ENCODE data around the gene DPF3. TPM values are rescaled to one million over a fixed set of nuclear protein-coding genes. Genes with fewer than 3 reads are reported as not detected.
A peak's percentile ranks its signal among the peaks of the same experiment; 100 is the strongest.

Gene DPF3
- total RNA-seq, 4 donors from 2014 or later, result 1.1 to 4.7 (median 1.8) TPM

DNA sequence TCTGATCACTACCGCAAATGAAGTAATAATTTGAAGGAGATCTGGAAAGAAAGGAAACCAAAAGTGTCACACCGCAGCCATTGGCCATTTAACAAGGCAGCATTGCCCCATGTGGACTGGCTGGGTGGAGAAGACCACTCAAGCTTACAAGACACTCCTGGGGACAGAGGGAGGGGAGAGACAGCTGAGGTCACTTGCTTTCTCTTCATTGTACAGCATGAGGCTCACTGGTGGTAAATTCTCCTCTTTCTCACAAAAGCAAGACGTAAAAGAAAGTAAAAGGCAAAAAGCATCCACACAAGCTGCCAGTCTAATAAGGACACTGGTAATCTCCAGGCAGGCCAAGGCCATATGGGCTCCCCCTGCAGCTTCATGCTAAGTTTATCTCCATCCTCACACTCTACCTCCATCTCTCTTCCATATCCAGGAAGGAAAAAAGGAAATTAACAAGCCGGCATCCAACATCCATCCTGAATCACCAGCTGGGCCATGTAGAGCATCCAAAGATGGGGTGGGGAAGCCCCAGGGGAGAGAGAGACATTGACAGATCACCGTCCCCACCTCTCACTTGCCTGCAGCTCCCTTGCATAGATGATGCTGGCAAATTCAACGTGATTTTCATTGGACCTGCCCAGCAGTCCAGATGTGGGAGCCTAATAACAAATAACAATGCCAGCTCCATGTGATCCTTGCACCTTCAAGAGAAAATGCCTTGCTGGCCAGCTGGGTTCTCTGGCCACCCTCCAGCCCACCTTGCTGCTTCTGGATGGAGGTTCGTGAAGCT lies 100.6 kb downstream of the DPF3 start:
- 83 to 84% methylated on average over 7 of the region's 7 CpGs for WGBS, 2 donors
- intact Hi-C loops (cut with DNase I; ENCODE audit: low total_unique reads), result no loop called here
- peak in 1 of 2 donors; percentile 37 for DNase-seq (ENCODE audit: low spot score in 2 of 2)
- H3K4me3 ChIP-seq (ENCODE audit: low read depth, poor library complexity, severe bottlenecking), result no peak overlapping the region
- TF ChIP-seq POLR2A (IDR thresholded peaks at IDR 0.05), result no peak
- TF ChIP-seq, protein P1, sequence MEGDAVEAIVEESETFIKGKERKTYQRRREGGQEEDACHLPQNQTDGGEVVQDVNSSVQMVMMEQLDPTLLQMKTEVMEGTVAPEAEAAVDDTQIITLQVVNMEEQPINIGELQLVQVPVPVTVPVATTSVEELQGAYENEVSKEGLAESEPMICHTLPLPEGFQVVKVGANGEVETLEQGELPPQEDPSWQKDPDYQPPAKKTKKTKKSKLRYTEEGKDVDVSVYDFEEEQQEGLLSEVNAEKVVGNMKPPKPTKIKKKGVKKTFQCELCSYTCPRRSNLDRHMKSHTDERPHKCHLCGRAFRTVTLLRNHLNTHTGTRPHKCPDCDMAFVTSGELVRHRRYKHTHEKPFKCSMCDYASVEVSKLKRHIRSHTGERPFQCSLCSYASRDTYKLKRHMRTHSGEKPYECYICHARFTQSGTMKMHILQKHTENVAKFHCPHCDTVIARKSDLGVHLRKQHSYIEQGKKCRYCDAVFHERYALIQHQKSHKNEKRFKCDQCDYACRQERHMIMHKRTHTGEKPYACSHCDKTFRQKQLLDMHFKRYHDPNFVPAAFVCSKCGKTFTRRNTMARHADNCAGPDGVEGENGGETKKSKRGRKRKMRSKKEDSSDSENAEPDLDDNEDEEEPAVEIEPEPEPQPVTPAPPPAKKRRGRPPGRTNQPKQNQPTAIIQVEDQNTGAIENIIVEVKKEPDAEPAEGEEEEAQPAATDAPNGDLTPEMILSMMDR (IDR thresholded peaks at IDR 0.05), result no peak

DNA sequence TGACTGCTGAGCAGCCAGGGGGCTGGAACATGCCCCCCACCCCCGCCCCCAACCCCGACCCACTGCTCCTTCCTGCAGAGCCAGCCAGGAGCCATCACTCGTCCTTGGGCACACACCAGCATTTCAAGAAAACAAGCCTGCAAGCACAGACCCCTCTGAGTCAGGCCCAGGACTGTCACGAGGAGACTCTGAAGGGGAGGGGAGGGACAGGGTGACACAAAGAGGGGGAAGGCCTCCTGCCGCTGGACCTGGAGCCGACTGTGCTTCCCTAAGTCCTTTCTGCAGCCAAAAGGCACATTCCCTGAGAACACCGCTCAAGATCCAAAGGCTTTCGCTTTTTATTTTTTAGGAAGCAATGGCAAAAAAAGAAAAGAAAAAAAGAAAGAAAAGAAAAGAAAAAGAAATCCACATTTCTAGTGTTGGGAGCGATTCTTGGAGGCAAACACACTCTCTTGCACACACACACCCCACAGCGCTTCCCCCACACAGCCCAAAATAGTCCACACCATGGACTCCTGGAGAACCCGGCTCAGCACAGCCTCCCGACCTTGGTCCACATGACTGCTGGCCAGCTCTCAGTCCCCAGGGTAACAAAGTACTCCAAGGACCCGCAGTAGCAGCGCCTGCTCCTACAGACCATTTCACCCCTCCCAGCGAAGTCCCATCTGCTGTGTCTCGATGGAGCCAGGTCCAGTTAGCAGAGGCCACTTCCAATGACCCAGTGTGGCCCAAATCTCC lies 101.7 kb downstream of the DPF3 start:
- intact Hi-C loops (cut with DNase I; ENCODE audit: low total_unique reads), result no loop called here
- no peak for TF ChIP-seq POLR2A (IDR thresholded peaks at IDR 0.05)
- TF ChIP-seq, protein P1 (IDR thresholded peaks at IDR 0.05), result no peak
- WGBS, 2 donors, result 70 to 77% methylated on average over 16 of the region's 16 CpGs
- peak in 1 of 2 donors; percentile 57 for DNase-seq (ENCODE audit: low spot score in 2 of 2)
- no peak overlapping the region for H3K4me3 ChIP-seq (ENCODE audit: low read depth, poor library complexity, severe bottlenecking)

DNA sequence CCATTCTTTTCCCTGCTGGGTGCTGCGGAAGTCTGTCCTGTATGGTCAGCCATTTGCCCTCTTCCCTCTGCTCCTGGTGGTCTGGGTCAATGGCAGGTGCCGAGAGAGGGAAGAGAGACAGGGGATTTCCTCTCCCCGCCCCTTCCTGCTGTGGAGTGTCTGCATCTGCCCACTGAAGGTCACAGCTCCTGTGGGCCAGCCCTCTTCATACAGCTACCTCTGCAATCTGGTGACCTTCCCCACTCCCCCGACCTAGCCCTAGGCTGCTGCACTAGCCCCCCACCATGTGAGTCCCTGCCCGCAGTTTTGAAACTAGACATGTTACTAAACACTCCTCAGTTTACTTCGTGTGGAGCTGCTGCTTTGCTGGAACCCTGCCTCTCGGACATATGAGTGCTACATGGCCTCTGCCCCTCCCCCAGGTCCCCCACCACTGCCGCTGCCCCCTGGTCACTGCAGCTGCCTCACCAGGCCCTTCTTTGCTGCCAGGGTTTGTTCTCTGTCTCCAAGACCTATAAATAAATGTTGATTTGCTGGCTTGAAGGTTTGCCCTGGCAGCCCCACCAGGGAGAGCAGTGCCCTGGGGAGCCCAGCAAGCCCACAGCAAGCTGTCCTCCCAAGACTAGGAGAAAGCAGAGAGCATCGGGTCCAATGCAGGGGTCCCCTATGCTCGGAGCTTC lies 102.9 kb downstream of the DPF3 start:
- 77 to 81% methylated on average over 10 of the region's 10 CpGs for WGBS, 2 donors
- no peak overlapping the region for H3K4me3 ChIP-seq (ENCODE audit: low read depth, poor library complexity, severe bottlenecking)
- TF ChIP-seq, protein P1 (IDR thresholded peaks at IDR 0.05), result no peak
- no peak for TF ChIP-seq POLR2A (IDR thresholded peaks at IDR 0.05)
- intact Hi-C loops (cut with DNase I; ENCODE audit: low total_unique reads), result no loop called here
- DNase-seq (ENCODE audit: low spot score in 2 of 2), result peak in 1 of 2 donors; percentile 77

DNA sequence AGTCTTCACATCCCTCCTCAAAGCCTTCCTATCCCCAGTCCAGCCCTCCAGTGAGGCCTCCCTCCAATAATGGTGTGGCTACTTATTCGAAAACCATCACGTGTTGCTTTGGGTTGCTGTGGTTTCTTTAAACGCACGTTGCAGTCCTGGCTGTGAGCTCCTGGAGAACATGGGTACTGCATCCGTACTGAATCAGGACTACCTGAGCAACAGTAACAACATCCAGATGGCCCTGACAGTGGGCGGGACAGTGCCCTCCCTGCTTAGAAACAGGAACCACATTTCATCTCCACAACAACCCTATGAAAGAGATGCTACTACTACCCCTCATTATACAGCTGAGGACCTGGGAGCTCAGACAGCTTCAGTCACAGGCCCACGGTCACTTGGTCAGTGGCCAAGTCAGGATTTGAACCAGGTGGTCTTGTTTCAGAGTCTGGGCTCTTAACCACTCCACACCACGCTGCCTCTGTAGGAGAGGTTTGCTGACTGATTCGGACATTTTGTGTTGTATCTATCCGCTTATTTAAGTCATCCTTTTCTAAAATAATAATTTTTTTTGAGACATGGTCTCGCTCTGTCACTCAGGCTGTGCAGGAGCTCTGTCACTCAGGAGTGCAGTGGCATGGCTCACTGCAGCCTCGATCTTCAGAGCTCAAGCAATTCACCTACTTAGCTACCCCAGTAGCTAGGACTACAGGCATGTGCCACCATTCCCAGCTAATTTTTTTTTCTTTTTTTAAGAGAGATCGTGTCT lies 104.8 kb downstream of the DPF3 start:
- DNase-seq (ENCODE audit: low spot score in 2 of 2), result peak in 1 of 2 donors; percentile 62
- intact Hi-C loops (cut with DNase I; ENCODE audit: low total_unique reads), result no loop called here
- H3K4me3 ChIP-seq (ENCODE audit: low read depth, poor library complexity, severe bottlenecking), result no peak overlapping the region
- no peak for TF ChIP-seq POLR2A (IDR thresholded peaks at IDR 0.05)
- TF ChIP-seq, protein P1 (IDR thresholded peaks at IDR 0.05), result no peak
- 81 to 82% methylated on average over 13 of the region's 13 CpGs for WGBS, 2 donors

DNA sequence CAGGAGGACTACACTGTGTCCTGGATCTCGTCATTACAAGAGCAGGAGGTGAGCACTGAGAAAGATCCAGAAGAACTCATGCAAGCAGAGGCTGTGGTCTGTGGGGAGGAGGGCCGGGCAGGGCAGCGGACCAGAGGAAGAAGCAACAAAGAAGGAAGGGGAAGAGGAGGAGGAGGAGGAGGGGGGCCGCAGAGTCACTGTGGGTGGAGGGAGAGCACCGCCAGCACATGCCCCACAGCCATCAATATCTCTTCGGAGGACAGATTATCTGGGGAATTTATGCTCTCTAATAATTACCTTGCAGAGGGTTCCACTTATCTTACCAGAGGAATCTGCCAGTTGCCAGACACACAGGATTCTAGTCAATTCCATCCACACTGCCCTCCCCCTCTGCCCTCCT lies 105.6 kb downstream of the DPF3 start:
- intact Hi-C loops (cut with DNase I; ENCODE audit: low total_unique reads), result no loop called here

More for the DNA sequence above, 105.6 kb downstream of the DPF3 start:
- no peak overlapping the region for H3K4me3 ChIP-seq (ENCODE audit: low read depth, poor library complexity, severe bottlenecking)
- 53 to 70% methylated on average over 6 of the region's 6 CpGs for WGBS, 2 donors
- DNase-seq (ENCODE audit: low spot score in 2 of 2), result no peak
- TF ChIP-seq, protein P1 (IDR thresholded peaks at IDR 0.05), result no peak
- TF ChIP-seq POLR2A (IDR thresholded peaks at IDR 0.05), result no peak

Data from lower leg skin (tissue), 4 donors.